Measurements from ENCODE around the gene DUSP2.

DUSP2 gene

DNA sequence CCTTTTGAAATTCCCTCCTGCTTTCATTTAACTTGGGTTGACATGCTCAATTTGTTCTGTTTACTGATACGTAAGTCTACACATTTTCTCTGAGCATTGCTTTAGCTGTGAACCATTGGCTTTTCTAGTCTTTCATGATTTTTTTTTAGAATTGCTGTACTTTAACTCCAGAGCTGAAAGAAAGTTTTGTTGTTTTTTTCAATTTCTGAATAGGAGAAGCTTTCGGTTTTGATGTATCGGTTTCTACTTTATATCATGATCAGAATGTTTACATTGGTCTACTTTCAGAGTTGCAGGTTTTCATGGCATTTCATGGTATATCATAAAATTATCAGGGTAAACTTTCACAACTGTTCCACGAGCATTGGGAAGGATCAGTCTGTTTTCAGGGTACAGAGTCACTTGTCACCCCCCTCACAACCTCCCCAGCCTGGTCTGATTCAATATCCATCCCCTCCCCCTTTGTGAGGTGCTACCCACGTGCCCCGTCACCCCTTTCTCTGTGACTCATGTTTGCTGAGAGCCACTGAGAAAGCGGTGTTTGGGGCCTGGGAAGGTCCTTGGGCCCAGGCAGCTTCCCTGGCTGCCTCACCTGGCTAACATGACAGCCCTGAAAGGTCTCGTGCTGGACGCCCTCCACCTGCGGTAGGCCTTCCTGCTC is 14.0 kb downstream of the DUSP2 start:
- DNase-seq, result no peak

DNA sequence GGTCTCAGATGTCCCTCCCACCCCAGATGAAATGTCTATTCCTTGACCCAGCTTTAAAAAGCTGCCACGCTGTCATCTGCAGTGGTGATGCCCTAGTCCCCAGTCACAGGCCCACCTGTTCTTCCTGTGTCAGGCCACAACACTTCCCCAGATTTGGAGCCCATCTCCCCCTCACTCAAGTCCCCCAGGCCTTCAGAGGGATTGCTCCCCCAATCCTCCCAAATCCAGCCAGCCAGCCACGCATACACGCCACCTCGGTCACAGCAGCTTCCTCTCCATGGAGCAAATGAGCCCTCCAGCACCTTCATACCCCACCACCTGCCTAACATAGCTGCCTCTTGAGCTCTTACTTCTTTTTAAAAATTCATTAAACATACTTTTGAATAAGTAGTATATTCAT is 14.8 kb downstream of the DUSP2 start:
- DNase-seq, result no peak

DNA sequence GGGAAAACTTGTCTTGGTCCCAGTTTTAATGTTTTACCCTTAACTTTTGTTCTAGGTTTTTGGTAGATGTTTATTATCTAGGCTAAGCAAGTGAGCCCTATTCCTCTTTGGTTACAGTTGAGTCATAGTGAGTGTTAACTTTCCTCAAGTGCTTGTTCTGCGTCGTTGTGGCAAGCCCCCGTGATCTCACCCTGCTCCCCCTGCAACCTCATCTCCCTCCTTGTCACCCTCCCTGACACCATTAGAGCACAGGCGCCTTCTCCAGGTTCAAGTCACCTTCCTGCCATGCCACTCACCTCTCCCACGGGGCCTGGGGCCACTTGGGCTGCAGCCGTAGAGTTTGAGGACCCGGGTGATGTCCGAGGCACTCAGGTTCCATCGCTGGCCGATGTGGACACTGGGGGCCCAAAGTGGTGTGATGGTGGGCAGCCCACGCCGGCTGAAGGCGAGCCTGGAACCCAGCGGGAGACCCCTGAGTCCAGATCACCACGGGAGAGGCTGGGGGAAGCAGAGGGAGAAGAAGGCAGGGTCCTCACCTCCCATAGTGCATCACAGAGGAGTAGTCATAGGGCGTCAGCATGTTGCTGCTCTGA is 15.6 kb downstream of the DUSP2 start:
- no peak for DNase-seq

DNA sequence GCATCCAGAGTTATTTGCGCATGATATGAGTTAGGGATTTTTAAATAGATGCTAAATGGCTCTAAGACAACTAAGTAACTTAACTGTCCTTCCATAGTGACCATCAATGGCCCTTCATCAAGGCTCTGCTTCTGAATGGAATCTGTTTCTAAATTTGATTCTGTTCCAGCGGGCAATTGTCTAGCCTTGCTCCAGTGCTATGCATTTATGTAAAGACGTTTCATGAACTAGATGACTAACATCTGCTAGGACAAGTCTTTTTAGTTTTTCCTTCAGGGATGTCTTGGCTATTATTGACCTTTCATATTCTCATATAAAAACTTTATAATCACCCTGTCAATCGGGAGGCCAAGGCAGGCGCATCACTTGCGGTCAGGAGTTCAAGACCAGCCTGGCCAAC is 16.8 kb downstream of the DUSP2 start:
- DNase-seq, result no peak

DNA sequence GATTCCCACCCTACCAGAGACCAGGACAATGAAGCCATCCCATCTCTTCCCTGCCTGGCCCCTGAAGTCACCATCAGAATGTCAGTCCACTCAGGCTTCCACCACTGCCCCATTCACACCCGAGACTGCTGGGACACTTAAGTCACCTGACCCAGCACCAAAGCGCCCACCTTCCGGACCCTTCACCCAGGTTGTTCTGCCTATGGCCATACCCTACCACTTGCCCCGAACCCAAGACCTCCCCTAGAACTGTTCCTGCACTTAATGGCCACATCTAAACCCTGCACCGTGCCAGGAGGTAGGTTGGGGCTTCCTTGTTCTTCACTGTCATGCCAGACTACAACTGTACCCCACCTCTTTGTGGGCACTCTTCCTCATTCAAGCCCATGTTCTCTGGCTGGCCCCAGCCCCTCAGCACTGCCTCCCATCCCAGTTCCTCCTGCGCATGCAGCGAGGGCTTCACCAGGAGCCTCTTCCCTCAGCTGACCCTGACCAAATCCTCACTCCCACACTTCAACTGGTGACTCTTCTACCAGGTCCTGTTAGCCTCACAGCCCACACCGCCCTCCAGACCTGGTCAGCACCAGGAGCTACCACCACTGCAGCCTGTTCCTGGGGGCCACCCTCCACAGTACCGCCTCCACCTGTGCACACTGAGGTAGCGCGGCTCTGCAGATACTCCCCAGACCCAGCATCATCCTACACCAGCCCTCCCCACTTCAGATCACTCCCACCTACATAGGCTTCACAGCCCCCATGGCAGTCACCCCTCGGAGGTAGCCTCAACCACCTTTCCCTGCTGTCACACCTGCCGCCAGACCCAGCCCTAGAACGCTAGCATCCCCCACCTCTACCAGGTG is 20.6 kb downstream of the DUSP2 start:
- DNase-seq, result no peak

DNA sequence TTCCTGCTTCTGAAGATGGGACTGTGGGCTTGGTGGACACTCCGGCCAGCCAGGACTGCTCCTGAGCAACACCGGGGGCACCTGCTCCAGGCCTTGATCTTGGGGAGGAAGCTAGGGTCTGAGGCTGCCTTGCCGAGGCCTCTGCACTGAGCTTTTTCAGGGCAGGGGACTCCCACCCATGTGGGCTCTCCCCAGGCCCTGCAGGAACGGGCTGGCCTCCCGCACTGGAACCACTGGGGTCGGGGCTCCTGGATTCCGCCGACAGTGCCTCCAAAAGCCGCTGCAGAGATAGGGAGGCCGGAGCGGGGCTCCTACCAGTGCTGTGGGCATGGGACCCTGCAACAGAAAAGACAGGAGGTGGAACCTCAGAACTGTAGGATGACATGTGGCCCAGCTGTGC is 21.3 kb downstream of the DUSP2 start:
- no peak for DNase-seq

DNA sequence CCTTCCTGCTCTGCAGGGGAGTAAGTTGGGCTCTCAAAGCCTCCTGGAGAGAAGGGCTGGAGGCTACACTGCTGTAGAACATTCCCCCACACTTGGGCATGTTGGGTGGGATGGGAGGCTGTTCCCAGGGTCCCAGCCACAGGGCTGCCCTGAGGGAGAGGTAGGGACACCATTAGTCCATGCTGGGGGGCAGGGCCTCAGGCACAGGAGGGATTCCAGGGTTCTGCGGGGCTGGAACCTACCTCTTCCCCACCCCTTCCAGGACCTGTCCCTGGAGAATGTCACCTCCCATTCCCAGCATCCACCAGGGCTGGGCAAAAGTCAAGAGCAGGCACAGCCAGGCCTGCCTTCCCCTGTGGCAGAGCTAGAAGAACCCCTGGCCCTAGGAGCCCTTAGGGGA is 21.9 kb downstream of the DUSP2 start:
- DNase-seq, result no peak

DNA sequence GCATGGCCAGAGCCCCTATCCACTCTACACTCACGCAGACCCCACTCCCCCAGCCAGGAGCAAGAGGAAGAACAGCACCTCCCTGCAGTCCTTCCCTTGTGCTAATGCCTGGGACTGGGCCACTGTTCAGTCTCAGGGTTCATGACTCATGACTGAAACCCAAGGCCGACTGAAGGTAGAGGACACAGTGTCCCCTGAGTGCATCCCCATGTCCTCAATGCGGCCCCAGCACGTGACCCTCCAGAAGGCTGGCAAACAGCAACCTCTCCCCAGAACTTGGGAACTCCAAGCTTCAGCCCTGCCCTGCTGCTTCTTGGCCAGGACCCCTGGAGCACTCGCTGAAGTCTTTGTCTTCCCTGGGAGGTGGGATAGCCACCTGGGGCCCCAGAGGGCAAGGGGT is 22.8 kb downstream of the DUSP2 start:
- no peak for DNase-seq

DNA sequence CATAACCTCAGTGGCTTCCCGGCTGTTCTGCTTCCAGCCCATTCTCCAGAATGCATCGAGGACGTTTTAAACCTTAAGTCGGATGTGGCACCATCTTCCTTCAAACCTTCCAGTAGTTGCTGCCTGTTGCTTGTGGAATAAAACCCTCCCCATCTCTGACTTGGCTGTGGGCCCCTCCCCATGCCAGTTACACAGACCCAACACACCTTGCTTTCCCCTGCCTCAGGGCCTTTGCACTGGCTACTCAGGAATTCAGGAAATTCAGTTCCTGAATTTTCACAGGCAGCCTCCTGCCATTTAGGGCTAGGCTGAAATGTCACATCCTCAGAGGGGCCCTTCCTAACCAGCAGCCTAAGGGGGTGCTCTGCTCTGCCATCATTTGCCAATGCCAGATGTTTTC is 23.8 kb downstream of the DUSP2 start:
- DNase-seq, result no peak

DNA sequence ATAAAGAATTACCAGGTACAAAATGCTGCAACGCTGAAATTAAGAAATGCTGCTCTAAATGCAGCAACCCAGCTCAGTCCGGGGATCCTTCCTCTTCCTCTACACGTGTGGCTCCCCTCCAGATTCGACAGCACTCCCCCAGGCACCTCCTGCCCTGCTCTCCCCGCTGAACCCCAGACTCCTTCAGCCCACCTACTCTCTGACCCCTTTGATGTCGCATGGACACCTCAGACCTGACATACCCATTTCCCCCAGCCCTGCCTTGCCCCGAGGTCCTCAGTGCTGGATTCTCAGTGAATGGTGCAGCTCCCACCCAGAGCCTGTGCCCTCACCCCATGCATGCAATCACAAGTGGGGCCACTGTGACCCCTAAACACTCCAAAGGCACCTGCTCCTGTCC is 24.2 kb downstream of the DUSP2 start:
- no peak for DNase-seq

DNA sequence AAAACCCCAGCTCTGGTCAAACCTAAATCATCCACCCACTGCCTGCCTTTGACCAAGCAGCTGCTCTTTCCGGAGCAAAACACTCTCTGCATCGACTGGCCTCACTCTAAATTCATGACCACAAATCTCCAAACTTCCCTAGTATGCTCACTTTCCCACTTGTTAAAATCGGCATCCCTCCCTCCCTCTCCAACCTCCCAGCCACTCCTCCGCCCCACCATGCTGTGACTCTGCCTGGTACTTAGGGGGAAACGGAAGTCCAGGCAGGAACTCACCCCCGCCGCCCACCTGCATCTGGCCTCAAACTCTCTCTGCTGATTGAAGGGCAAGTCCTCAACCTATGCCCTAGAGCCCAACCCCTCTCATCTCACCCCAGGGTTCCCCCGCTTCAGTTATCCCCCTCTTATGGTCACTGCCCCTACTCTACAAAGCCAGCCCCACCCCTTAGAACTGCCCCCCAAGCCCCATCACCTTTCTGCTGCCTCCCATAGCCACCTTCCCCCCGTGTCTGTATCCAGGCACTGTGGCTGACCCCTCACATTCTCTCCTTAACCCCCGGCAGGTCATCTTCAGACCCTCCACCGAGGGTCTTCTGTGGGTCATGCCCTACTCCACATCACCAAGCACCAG is 25.0 kb downstream of the DUSP2 start:
- DNase-seq, result no peak

DNA sequence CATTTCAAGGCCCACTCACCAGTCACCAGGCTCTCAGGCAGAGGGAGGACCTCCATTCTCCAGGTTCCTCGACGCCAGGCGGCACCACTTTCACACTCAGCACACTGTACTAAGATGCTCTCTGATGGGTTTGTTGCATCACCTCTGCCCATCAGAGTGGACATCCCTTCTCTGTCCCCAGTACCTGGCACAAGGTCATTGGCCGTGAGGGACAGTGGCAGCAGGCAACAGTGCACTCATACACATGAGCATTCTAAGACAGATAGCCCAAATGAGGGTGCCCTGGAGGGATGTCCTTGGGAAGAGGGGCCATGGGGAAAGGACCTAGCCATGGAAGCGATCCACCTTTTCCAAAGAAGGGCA is 25.9 kb downstream of the DUSP2 start:
- no peak for DNase-seq

DNA sequence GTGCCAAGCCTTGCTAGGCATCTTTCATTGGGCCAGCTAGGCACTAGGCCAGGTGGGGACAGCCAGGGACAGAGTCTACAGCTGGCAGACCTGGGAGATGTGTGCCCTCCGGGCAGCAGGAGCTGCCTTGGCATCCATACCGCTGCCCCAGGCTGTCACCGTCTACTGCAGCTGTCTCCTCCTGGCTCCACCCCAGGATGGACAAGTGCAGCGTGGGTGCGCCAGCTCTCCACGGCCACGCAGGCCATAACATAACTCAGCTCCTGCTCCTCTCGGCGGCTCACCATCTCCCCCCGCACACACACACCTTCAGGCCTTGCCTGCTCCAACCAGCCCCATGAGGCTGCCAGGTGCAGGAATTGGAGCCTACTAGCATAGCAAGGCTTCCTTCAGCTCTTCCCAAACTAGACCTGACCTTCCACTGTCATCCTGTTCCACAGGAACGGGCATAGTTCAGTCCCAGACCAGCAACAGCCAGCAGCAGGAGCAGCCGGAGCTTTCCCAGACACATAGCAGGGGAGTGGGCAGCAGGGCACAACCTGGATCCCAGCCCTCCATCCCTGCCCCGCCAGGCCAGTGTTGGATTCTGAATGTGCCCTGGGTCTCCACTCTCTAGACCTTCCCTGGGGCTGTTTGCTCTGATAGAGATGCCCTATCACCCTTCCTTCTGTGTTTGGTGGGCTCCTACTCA is 26.4 kb downstream of the DUSP2 start:
- DNase-seq, result no peak

DNA sequence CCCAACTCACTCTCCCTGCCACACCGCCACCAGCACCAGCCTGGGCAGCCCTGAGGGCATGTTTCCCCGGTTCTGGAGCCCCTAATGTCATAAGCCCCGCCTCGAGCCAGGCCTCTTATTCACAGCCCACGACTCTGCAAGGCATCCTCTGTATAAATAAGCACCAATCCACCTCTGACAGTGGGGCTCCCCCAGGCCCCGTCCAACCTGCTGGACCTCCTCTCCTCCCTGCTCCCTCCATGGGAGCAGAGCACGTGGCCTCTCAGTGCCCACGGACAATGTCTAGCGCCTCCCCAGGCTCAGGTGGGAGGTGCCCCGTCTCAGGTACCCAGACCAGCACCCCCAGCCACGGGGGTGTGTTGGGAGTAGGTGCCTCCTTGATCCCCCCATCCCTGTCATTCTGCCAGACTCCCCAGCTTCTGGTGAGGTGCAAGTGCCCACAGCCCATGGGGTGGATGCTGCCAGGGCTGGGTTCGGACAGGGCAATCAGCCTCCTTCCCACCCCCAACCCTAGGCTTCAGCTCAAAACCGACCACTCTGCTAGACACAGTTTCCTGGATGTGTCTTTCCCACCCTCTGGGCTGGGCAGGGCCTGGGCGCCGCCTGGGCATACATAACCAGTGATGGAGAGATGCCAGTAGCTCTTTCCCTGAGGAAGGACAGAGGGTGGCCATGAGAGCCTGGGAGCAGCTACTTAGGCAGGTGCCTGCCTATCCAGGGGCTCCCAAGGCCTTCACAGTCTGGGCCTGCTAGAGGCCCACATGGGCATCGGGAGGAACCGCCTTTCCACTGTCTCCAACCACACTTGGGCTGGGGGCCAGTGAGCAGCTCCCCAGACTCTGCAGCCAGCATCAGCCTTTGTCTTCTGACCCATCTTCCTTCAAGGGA is 27.3 kb downstream of the DUSP2 start:
- DNase-seq, result peak in 1 of 2 experiments; percentile 2

DNA sequence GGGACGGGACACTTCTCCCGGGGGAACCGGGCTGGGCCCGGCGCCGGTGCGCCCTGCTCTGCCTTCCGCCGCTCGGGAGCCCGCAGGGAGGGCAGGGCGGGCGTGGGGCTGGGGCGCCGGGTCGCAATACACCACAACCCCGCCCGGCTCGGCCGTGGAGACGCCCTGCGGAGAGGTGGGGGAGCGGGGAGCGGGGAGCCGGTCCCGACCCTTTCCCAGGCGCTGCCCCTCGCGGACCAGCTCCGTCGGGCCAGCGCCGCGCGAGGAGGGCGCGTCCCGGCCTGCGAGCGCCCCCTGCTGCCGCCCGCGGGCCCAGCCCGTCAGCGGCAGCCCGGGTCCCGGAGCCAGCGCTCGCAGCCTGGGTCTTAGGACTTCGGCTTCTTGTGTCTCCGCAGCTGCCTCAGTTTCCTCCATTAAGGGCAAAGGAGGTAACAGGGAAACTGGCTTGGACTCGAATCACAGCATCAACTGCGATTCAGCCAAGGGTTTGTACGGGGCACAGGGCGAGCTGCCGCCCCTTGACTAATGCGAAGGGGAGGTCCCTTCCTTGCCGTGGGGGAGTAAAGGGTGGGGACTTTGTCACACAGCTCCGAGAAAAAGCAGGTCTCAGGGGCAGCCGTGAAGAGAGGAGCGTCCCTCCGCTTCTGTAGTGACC is 28.2 kb downstream of the DUSP2 start:
- DNase-seq, result peak; percentile 26 to 55

DNA sequence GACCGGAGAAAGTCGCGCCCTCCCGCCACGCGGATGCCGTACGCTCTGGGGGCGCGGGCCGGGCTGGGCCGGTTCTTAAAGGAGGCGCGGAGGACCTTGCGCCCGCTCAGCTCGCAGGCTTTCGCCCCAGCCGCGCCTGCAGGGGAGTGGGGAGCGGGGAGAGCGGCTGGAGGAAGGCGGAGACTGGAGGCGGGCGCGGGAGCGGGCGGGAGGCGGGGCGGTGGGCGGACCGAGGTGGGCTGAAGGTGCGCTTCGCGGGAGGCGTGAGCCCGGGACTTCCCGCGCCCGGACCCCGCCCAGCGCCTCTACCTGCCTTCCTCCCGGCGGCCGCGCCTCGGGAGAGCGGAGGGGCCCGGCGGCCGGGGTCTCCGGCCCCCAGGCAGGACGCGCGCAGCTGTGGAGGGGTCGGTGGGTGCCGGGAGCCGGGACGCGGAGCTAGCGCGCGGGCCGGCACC is 28.8 kb downstream of the DUSP2 start, which contains the start of gene ADRA2B:
Gene ADRA2B (minus strand): TSS at position 148 of the 455 bp plus-strand sequence. CDS start 422 bp downstream, outside the sequence.
- DNase-seq, result peak in 1 of 2 experiments; percentile 39

DNA sequence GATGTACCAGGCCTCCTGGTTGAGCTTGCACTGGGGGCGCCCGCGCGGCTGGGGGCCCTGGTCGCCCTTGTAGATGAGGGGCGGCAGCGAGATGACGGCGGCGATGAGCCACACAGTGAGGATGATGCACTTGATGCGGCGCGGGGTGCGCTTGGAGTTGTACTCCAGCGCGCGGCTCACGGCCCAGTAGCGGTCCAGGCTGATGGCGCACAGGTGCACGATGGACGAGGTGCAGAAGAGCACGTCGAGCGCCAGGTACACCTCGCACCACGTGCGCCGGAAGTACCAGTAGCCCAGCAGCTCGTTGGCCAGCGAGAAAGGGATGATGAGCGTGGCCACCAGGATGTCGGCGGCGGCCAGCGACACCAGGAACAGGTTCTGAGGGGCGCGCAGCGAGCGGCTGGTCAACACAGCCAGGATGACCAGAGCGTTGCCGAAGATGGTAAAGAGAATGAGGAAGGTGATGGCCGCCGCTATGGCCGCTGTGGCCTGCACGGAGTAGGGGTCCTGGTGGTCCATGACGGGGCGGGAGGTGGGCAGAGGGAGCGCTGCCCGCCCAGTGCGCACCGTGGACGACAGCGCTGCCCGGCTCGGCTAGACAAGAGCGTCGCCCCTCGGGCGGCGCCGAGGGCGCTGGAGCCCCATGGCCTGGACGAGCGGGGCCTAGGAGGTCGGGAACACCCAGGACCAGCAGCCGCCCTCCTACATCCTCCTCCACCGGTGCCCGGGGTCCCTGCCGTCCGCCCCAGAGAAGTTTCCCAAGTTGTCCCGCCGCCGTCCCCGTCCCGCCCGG is 29.4 kb downstream of the DUSP2 start:
- DNase-seq, result no peak

DNA sequence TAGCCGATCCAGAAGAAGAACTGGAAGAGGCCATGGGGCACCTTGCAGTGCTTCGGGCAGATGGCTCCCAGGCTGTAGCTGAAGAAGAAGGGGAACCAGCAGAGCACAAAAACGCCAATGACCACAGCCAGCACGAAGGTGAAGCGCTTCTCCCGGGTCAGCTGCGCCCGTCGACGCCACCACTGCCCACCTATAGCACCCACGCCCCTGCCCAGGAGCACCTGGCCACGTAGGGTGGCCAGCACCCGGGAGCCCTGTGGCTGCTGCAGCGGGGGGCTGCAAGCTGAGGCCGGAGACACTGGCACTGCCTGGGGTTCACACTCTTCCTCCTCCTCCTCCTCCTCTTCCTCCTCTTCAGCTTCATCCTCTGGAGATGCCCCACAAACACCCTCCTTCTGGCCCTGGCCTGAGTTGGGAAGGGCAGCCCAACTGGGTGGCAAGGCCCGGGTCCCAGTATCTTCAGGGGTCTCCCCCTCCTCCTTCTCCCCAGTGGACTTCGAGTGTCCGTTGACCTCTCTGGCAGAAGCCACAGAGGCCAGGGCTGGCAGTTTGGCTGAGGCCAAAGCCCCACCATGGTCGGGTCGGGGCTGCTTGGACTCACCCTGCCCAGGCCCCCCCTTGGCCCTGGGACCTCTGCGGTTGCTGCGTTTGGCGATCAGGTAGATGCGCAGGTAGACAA is 30.2 kb downstream of the DUSP2 start:
- no peak for DNase-seq

DNA sequence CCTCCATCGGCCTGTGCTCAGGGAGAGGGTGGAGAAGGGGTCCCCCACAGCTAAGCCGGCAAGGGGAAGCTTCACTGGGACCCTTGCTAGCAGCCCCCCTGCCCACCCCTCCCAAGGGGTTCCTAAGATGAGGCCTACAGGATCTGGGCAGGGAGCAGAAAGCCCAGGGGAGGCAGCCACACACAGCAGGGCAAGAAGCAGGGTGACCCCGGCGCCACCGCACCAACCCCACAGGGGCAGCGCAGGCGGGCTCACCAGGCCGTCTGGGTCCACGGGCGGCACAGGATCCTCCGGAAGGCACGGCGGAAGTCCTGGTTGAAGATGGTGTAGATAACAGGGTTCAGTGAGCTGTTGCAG is 30.7 kb downstream of the DUSP2 start:
- no peak for DNase-seq

DNA sequence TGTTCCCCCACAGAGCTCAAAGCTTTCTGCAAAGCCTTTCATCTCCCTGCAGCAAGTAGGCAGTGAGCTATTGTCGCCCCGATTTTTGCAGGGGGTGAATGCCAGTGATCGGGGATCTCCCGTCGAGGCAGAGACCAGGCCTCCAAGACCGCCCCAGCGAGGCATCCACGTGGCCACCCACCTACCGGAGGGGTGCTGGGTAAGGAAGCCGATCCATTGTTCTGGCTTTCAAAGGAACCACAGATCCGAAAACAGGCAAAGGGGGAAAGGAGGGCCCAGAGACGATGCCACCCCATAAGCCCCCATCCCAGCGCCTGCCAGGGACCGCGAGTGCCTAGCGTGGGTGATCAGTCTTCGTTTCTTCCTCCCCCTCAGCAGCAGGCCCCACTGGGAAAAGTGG is 31.3 kb downstream of the DUSP2 start:
- no peak for DNase-seq
